NCI-H510A treated with DMSO at 0.1 percent for 48 hours (cell line): ENCODE data around the gene ATG16L1.
"Not testable (repeated sequence)": the region's sequence is repeated elsewhere in the genome, so short reads cannot be mapped to it uniquely, and the experiment has no call there.

Experiments used
- DNase-seq: peaks from one replicate; lab custom pipeline; 2025; lab: John Stamatoyannopoulos, UW

The ATG16L1 gene

DNA sequence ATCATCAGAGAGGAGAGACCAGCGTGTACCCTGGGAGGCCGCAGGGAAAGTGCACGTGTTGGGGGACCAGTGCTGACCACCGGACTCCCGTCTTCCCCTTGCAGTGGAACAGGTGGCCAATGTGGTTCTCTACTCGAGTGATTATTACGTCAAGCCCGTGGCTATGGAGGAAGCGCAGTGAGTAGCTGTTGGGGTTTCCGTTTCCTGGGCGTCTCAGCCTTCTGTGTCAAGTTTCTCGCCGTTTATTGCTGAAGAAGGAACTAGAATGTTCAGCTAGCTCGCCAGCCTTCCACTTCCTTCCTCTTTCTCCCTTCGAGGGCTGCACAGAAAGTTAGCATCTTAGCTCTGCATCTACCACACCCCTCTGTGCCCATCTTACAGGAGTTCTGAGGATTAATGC, 80.1 kb downstream of the ATG16L1 start:
- DNase-seq = no peak

DNA sequence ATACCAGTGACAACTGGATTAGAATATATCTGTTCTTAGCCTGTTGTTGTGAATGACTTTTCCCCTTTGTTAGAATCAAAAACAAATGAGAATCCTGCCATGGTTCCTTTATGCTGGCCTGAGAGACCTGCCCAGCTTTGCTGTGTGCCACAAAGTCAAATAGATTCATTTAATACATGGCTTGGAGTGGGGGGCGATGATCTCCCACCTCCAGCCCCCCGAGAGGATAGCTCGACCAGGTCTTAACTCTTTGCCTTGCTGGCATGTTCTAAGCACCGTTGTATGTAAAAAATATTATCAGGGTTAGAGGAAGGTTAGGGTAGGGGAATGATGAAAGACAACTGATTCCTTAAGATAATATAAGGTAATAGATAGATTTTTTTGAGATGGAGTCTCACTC, 80.7 kb downstream of the ATG16L1 start:
- no peak for DNase-seq

DNA sequence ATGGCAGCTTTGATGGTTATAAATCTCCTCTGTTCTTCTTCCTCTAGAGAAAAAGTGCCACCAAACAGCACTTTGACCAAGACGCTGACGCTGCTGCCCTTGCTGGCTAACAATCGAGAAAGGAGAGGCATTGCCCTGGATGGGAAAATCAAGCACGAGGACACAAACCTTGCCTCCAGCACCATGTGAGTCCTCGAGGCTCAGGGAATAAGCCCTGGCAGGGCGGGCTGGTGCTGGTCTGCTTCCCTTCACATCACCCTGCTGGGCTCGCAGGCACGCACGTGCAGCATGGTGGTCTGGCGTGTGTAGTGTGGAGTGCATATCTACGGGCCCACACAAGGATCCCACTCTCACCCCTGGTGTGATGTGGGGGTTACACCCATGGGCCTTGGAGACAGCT, 83.4 kb downstream of the ATG16L1 start:
- no peak for DNase-seq

DNA sequence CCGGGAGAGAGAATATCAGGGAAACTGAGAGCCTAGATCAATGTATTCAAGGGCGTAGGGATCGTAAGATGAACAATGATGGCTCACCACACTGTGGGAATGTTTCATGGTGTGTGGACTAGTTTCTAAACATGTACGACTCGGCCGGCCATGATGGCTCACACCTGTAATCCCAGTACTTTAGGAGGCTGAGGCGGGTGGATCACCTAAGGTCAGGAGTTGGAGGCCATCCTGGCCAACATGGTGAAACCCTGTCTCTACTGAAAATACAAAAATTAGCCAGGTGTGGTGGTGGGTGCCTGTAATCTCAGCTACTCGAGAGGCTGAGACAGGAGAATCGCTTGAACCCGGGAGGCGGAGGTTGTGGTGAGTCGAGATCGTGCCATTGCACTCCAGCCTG, 84.6 kb downstream of the ATG16L1 start:
- DNase-seq = not testable (repeated sequence)

DNA sequence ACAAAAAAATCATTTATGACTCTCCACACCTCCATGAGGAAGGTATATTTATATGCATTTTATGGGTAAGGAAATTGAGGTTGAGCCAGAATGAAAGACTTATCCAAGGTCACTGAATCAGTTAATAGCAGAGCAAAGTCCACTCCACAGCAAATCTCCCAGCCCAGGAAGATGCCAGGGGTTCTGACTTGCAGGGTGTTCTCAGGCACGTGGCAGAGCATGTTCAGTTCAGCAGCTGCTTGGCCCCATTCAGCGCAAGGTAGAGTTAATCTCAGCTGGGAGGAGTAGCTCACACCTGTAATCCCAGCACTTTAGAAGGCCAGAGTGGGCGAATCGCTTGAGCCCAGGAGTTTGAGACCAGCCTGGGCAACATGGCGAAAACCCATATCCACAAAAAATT, 85.1 kb downstream of the ATG16L1 start:
- DNase-seq = no peak

- DNase-seq = no peak
Measured at GRCh38 chr2:233338046-233338445, 86.6 kb downstream of the ATG16L1 start.

- DNase-seq = no peak
Measured at GRCh38 chr2:233338812-233339368, 87.4 kb downstream of the ATG16L1 start.

DNA sequence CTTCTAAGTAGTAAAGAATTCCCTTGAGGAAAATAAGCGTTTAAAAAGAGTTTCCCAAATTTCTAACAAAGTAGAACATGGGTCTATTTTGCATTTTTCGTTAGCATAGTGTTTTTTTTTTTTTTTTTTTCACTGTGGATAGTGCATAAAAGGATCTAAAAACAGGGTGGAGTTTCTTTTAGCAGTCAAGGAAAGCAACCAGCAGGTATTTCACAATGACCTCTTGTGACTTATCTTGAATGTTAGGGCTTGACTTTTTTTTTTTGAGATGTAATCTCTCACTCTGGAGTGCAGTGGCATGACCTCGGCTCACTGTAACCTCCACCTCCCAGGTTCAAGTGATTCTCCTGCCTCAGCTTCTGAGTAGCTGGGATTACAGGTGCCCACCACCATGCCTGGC, 88.0 kb downstream of the ATG16L1 start:
- DNase-seq = no peak

- DNase-seq = no peak
Measured at GRCh38 chr2:233341296-233341695, 89.8 kb downstream of the ATG16L1 start.

- DNase-seq = no peak
Measured at GRCh38 chr2:233342301-233342700, 90.8 kb downstream of the ATG16L1 start.

DNA sequence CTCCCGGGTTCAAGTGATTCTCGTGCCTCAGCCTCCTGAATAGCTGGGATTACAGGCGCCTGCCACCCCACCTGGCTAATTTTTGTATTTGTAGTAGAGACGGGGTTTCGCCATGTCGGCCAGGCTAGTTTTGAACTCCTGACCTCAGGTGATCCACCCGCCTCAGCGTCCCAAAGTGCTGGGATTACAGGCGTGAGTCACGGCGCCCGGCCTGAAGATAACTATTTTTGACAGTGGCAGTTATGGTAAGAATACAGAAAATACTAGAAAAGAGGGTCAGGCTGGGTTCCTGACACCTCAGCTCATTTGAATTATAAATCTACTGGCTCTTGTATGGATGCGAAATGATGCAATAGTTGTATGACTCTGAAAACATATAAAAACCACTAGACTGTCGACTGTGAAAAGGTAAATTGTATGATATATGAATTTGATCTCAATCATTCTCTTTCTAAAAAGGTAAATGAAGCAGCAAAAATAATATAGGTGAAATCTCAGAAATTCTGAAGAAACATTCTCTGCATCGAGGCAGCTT, 91.8 kb downstream of the ATG16L1 start:
- DNase-seq = no peak
